Activated CD4-positive, alpha-beta memory T cell treated with anti-CD3 and anti-CD28 coated beads for 36 hours (primary cell): ENCODE data around the gene DNAH6. TPM values are rescaled to one million over a fixed set of nuclear protein-coding genes. Genes with fewer than 3 reads are reported as not detected.
A peak's percentile ranks its signal among the peaks of the same experiment; 100 is the strongest.

ENCODE experiments used
- CTCF ChIA-PET: fragments of 350-600 bp; sonication (Branson Sonifier 250); formaldehyde crosslinking; loops from one replicate; lab custom pipeline; 2021; ENCODE audit warnings: antibody characterized with exemption, inconsistent platforms; lab: Charles Lee
- POLR2A ChIA-PET: fragments of 350-600 bp; sonication (Branson Sonifier 250); formaldehyde crosslinking; loops from one replicate; lab custom pipeline; 2021; ENCODE audit warnings: antibody characterized with exemption; lab: Charles Lee
- DNase-seq: peaks from one replicate; pipeline ENCODE4 v3.0.0-alpha.2; 2020
- H3K27ac Mint-ChIP-seq: one replicate; pipeline ENCODE4 v1.8.0; 2021; ENCODE audit warnings: mixed read lengths
- H3K27me3 Mint-ChIP-seq: one replicate; pipeline ENCODE4 v1.8.0; 2021; ENCODE audit warnings: mixed read lengths
- H3K36me3 Mint-ChIP-seq: one replicate; pipeline ENCODE4 v1.8.0; 2021; ENCODE audit warnings: mixed read lengths
- H3K4me1 Mint-ChIP-seq: one replicate; pipeline ENCODE4 v1.8.0; 2021; ENCODE audit warnings: low read depth, mixed read lengths
- H3K4me3 Mint-ChIP-seq: one replicate; pipeline ENCODE4 v1.8.0; 2021; ENCODE audit warnings: mild to moderate bottlenecking, mixed read lengths
- H3K9me3 Mint-ChIP-seq: one replicate; pipeline ENCODE4 v1.8.0; 2021; ENCODE audit warnings: mixed read lengths
- intact Hi-C: fragments of 100-400 bp; cut with micrococcal nuclease; formaldehyde crosslinking; loops from one replicate; pipeline ENCODE4 v1.15.1; 2023
- total RNA-seq, 2 experiments: library from RNA; stranded (reverse); gene quantifications; one replicate each; pipeline ENCODE4 v1.2.3, GENCODE V29; 2021

DNAH6 gene
- total RNA-seq, 2 experiments from 2014 or later: 0.33 to 0.85 TPM

- Mint-ChIP-seq H3K36me3 (no peaks in the 10 kb centered on the region), H3K27me3 (no peaks in the 10 kb centered on the region), H3K27ac (no peak overlapping the region), H3K4me3 (no peak overlapping the region), H3K4me1 (peaks cover 3% of the 10 kb centered on the region), H3K9me3 (peaks cover 7% of the 10 kb centered on the region)
- CTCF ChIA-PET: interaction anchor here (0.6 kb wide), 1 partner anchor 41 kb away, joined by 3 read pairs; no protein-coding TSS in a partner anchor
- POLR2A ChIA-PET: no interaction called here
- intact Hi-C loops: no loop called here
- DNase-seq: no peak
Measured at GRCh38 chr2:84669122-84669521, 152.8 kb downstream of the DNAH6 start.

GRCh38 chr2:84674099-84674498, 157.8 kb downstream of the DNAH6 start:
- no peak overlapping the region for H3K27ac Mint-ChIP-seq
- DNase-seq: no peak
- H3K27me3 Mint-ChIP-seq: no peaks in the 10 kb centered on the region
- ChIA-PET POLR2A (no interaction called here), CTCF (no interaction called here)
- no peaks in the 10 kb centered on the region for H3K9me3 Mint-ChIP-seq
- no peak overlapping the region for H3K4me3 Mint-ChIP-seq
- peaks cover 12% of the 10 kb centered on the region for H3K4me1 Mint-ChIP-seq
- intact Hi-C loops: no loop called here
- H3K36me3 Mint-ChIP-seq: no peaks in the 10 kb centered on the region

- intact Hi-C loops: no loop called here
- no peak overlapping the region for H3K4me3 Mint-ChIP-seq
- H3K9me3 Mint-ChIP-seq: no peaks in the 10 kb centered on the region
- H3K27ac Mint-ChIP-seq: no peak overlapping the region
- ChIA-PET POLR2A (no interaction called here), CTCF (no interaction called here)
- H3K36me3 Mint-ChIP-seq: no peaks in the 10 kb centered on the region
- peaks cover 12% of the 10 kb centered on the region for H3K4me1 Mint-ChIP-seq
- H3K27me3 Mint-ChIP-seq: no peaks in the 10 kb centered on the region
- DNase-seq: no peak
Measured at GRCh38 chr2:84674586-84674985, 158.3 kb downstream of the DNAH6 start.

DNA sequence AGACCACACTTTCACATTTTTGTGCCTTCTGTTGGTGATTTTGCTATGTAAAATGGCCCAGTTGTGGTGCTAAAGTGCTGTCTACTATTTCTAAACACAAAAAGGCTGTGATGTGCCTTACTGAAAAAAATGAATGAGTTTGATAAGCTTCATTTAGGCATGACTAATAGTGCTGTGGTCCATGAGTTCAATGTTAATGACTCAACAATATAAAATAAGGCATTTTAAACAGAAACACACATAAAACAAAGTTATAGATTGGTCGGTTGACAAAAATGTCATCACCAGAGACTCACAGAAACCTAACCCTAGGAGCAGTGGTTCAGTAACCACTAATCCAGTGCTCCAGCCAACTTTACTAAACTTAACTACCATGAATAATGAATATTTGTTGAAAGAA, 160.0 kb downstream of the DNAH6 start:
- H3K36me3 Mint-ChIP-seq: no peaks in the 10 kb centered on the region
- H3K4me3 Mint-ChIP-seq: no peak overlapping the region
- ChIA-PET CTCF (no interaction called here), POLR2A (no interaction called here)
- no peak for DNase-seq
- H3K27me3 Mint-ChIP-seq: no peaks in the 10 kb centered on the region
- no peaks in the 10 kb centered on the region for H3K9me3 Mint-ChIP-seq
- intact Hi-C loops: no loop called here
- no peak overlapping the region for H3K27ac Mint-ChIP-seq
- H3K4me1 Mint-ChIP-seq: peaks cover 12% of the 10 kb centered on the region

GRCh38 chr2:84678214-84678613, 161.9 kb downstream of the DNAH6 start:
- DNase-seq: no peak
- H3K9me3 Mint-ChIP-seq: no peaks in the 10 kb centered on the region
- intact Hi-C loops: no loop called here
- ChIA-PET CTCF (no interaction called here), POLR2A (no interaction called here)
- H3K4me1 Mint-ChIP-seq: peaks cover 12% of the 10 kb centered on the region
- no peak overlapping the region for H3K27ac Mint-ChIP-seq
- H3K4me3 Mint-ChIP-seq: no peak overlapping the region
- H3K36me3 Mint-ChIP-seq: no peaks in the 10 kb centered on the region
- H3K27me3 Mint-ChIP-seq: no peaks in the 10 kb centered on the region

- ChIA-PET POLR2A (no interaction called here), CTCF (no interaction called here)
- Mint-ChIP-seq H3K4me1 (peaks cover 8% of the 10 kb centered on the region), H3K27ac (no peak overlapping the region), H3K27me3 (no peaks in the 10 kb centered on the region), H3K36me3 (no peaks in the 10 kb centered on the region), H3K9me3 (no peaks in the 10 kb centered on the region), H3K4me3 (no peak overlapping the region)
- no peak for DNase-seq
- intact Hi-C loops: no loop called here
Measured at GRCh38 chr2:84686783-84687476, 170.6 kb downstream of the DNAH6 start.

- ChIA-PET CTCF (interaction anchor here (0.7 kb wide), 1 partner anchor 29 kb away, joined by 3 read pairs; no protein-coding TSS in a partner anchor), POLR2A (no interaction called here)
- no peaks in the 10 kb centered on the region for H3K9me3 Mint-ChIP-seq
- H3K4me3 Mint-ChIP-seq: no peak overlapping the region
- DNase-seq: no peak
- H3K36me3 Mint-ChIP-seq: no peaks in the 10 kb centered on the region
- no peak overlapping the region for H3K27ac Mint-ChIP-seq
- peaks cover 8% of the 10 kb centered on the region for H3K4me1 Mint-ChIP-seq
- intact Hi-C loops: no loop called here
- H3K27me3 Mint-ChIP-seq: no peaks in the 10 kb centered on the region
Measured at GRCh38 chr2:84687498-84688149, 171.3 kb downstream of the DNAH6 start.

DNA sequence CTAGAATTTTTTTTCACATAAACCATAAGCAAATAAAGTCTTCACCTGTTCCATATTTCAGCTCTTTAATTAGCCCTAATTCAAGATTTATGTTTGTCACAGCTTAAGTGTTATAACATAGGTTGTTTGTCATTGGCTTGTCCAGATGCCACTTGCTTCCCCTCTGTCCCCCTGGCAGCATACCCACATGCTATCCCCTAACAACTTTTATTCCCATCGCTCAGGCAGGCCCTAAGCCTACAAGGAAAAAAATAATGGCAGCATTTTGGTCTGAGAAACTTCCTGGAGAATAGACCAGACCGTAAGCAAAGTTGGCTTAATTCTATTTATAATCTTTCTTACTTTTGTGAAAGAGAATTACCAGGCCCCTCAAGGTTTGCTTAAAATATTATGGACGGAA, 173.9 kb downstream of the DNAH6 start:
- CTCF ChIA-PET: no interaction called here
- no peak for DNase-seq
- Mint-ChIP-seq H3K9me3 (no peaks in the 10 kb centered on the region), H3K27me3 (no peaks in the 10 kb centered on the region), H3K27ac (no peak overlapping the region), H3K4me1 (peaks cover 25% of the 10 kb centered on the region), H3K4me3 (no peak overlapping the region), H3K36me3 (no peaks in the 10 kb centered on the region)
- intact Hi-C loops: loop anchor here (5.0 kb wide), 1 partner anchor 38 kb away; no protein-coding TSS in a partner anchor
- POLR2A ChIA-PET: no interaction called here

GRCh38 chr2:84694088-84694622, 177.9 kb downstream of the DNAH6 start:
- CTCF ChIA-PET: no interaction called here

GRCh38 chr2:84697895-84698294, 181.6 kb downstream of the DNAH6 start:
- intact Hi-C loops: no loop called here
- H3K9me3 Mint-ChIP-seq: peaks cover 19% of the 10 kb centered on the region
- ChIA-PET CTCF (interaction anchor here (1.0 kb wide), 1 partner anchor 180 kb away, joined by 3 read pairs; no protein-coding TSS in a partner anchor), POLR2A (no interaction called here)
- H3K27me3 Mint-ChIP-seq: no peaks in the 10 kb centered on the region
- no peak for DNase-seq
- H3K4me3 Mint-ChIP-seq: no peak overlapping the region
- peaks cover 2% of the 10 kb centered on the region for H3K36me3 Mint-ChIP-seq
- no peak overlapping the region for H3K27ac Mint-ChIP-seq
- H3K4me1 Mint-ChIP-seq: peaks cover 19% of the 10 kb centered on the region

More at GRCh38 chr2:84694088-84694622, 177.9 kb downstream of the DNAH6 start:
- Mint-ChIP-seq H3K4me1 (peaks cover 20% of the 10 kb centered on the region), H3K4me3 (peak overlapping the region; percentile 5), H3K27ac (peak overlapping the region; percentile 23), H3K36me3 (no peaks in the 10 kb centered on the region), H3K27me3 (no peaks in the 10 kb centered on the region), H3K9me3 (no peaks in the 10 kb centered on the region)
- DNase-seq: peak; percentile 25
- POLR2A ChIA-PET: no interaction called here
- intact Hi-C loops: loop anchor here (5.0 kb wide), 1 partner anchor 42 kb away; no protein-coding TSS in a partner anchor

DNA sequence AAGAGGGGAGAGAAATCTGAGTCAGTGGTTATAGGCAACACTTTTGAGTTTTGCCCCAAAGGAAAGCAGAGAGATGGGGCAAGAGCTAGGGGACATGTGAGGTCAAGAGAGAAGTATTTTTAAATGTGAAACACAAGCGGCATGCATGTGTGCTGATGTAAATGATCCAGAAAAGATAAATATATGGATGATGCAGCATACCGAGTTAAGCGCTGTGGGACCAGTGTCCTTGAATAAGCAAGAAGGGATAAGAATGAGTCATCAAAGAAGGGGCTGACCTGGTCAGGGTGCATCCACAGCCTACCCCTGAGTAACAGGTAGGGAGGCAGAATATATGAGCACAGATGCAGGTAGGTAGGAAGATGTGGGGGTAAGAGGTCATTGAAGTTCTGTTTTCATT, 183.7 kb downstream of the DNAH6 start:
- Mint-ChIP-seq H3K4me1 (peaks cover 5% of the 10 kb centered on the region), H3K27me3 (no peaks in the 10 kb centered on the region), H3K4me3 (no peak overlapping the region), H3K27ac (no peak overlapping the region), H3K9me3 (peaks cover 20% of the 10 kb centered on the region), H3K36me3 (peaks cover 2% of the 10 kb centered on the region)
- DNase-seq: no peak
- intact Hi-C loops: no loop called here
- CTCF ChIA-PET: no interaction called here
- POLR2A ChIA-PET: no interaction called here

DNA sequence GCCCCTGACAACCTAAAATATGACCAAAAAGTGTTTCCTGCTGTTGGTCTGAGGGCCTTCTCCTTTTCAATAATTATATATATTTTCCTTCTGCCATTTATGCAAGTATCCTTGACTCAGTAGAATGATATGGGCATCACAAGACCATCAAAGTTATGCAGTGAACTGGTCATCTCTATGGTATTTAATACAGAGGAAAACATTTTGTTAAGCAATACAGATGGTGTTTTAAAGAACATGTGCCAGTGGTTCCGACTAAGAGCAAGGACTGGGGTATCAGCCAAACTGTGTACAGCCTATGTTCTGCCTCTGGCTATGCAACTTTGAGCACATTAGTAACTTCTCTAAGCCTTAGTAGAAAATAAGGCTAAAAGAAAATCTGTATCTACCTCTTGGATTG, 185.6 kb downstream of the DNAH6 start:
- H3K27me3 Mint-ChIP-seq: no peaks in the 10 kb centered on the region
- H3K27ac Mint-ChIP-seq: no peak overlapping the region
- no peak overlapping the region for H3K4me3 Mint-ChIP-seq
- DNase-seq: no peak
- intact Hi-C loops: no loop called here
- ChIA-PET CTCF (no interaction called here), POLR2A (no interaction called here)
- peaks cover 2% of the 10 kb centered on the region for H3K4me1 Mint-ChIP-seq
- peaks cover 2% of the 10 kb centered on the region for H3K36me3 Mint-ChIP-seq
- peaks cover 20% of the 10 kb centered on the region for H3K9me3 Mint-ChIP-seq
